IMR-90 (cell line): ENCODE results near the gene ACSL3. TPM values are rescaled to one million over a fixed set of nuclear protein-coding genes. Genes with fewer than 3 reads are reported as not detected.

ENCODE experiments used
- ATAC-seq: fragments of 200-7000 bp; cut with Tn5 transposase; 2 replicates; pipeline ENCODE4 v1.9.1; 2020; ENCODE audit warnings: low read depth, mild to moderate bottlenecking, moderate library complexity
- BruUV-seq: library from RNA; stranded (reverse); fragments of 400-500 nt; replicated peaks from 2 replicates; lab custom pipeline; 2021; lab: Mats Ljungman, UMichigan
- CTCF ChIA-PET: fragments of 300-600 bp; formaldehyde crosslinking; extraction: SDS; loops from one replicate; lab custom pipeline; 2021; ENCODE audit warnings: antibody characterized with exemption; lab: Yijun Ruan, JAX
- POLR2A ChIA-PET: fragments of 300-600 bp; sonication (Branson Sonifier 250); formaldehyde crosslinking; loops from one replicate; lab custom pipeline; 2022; ENCODE audit warnings: antibody characterized with exemption; ENCODE audit not compliant: unreplicated experiment; lab: Charles Lee
- DNase-seq: peaks from one replicate; pipeline ENCODE4 v3.0.0; 2013
- H2AFZ ChIP-seq: replicated peaks from 2 replicates; pipeline ENCODE3; 2013; ENCODE audit warnings: low read length, mild to moderate bottlenecking; ENCODE audit not compliant: poor library complexity
- H2AK5ac ChIP-seq: 2 replicates; pipeline ENCODE4 v1.6.1; 2013; ENCODE audit warnings: low read depth, low read length, inconsistent platforms
- H2AK9ac ChIP-seq: replicated peaks from 2 replicates; pipeline ENCODE3; 2013; ENCODE audit warnings: mild to moderate bottlenecking, low read depth, low read length, moderate library complexity; ENCODE audit not compliant: poor library complexity
- H2BK120ac ChIP-seq: 2 replicates; pipeline ENCODE4 v1.6.1; 2013; ENCODE audit warnings: low read depth, low read length, inconsistent platforms
- H2BK15ac ChIP-seq: 3 replicates; pipeline ENCODE4 v1.6.1; 2013; ENCODE audit warnings: low read depth, low read length, inconsistent platforms
- H2BK20ac ChIP-seq: 2 replicates; pipeline ENCODE4 v1.6.1; 2013; ENCODE audit warnings: low read depth, mild to moderate bottlenecking, inconsistent platforms, low read length, moderate library complexity
- H2BK5ac ChIP-seq: 2 replicates; pipeline ENCODE4 v1.6.1; 2013; ENCODE audit warnings: mild to moderate bottlenecking, low read depth, low read length, inconsistent platforms; ENCODE audit not compliant: poor library complexity, severe bottlenecking
- H3K14ac ChIP-seq: replicated peaks from 2 replicates; pipeline ENCODE4 v1.6.1; 2013; ENCODE audit warnings: low read depth, low read length, inconsistent platforms
- H3K18ac ChIP-seq: 2 replicates; pipeline ENCODE4 v1.6.1; 2013; ENCODE audit warnings: low read depth, low read length, control low read depth
- H3K23ac ChIP-seq: 2 replicates; pipeline ENCODE4 v1.6.1; 2013; ENCODE audit warnings: low read depth, low read length, inconsistent platforms
- H3K27ac ChIP-seq: 2 replicates; pipeline ENCODE4 v1.5.1; 2013; ENCODE audit warnings: mild to moderate bottlenecking, control low read depth, low read length; ENCODE audit not compliant: insufficient read depth
- H3K27me3 ChIP-seq: 2 replicates; pipeline ENCODE4 v1.6.1; 2013; ENCODE audit warnings: low read length; ENCODE audit not compliant: control insufficient read depth, insufficient read depth
- H3K36me3 ChIP-seq: 2 replicates; pipeline ENCODE4 v1.6.1; 2013; ENCODE audit warnings: low read length, mixed read lengths; ENCODE audit not compliant: control insufficient read depth, insufficient read depth
- H3K4ac ChIP-seq: 2 replicates; pipeline ENCODE4 v1.6.1; 2013; ENCODE audit warnings: low read depth, low read length, inconsistent platforms
- H3K4me1 ChIP-seq: 2 replicates; pipeline ENCODE4 v1.6.1; 2013; ENCODE audit warnings: low read length, mixed read lengths; ENCODE audit not compliant: control insufficient read depth, insufficient read depth
- H3K4me2 ChIP-seq: 2 replicates; pipeline ENCODE4 v1.6.1; 2013; ENCODE audit warnings: low read depth, mild to moderate bottlenecking, control low read depth, low read length, moderate library complexity
- H3K4me3 ChIP-seq: 2 replicates; pipeline ENCODE4 v1.5.1; 2013; ENCODE audit warnings: low read depth, mild to moderate bottlenecking, control low read depth, low read length, moderate library complexity; ENCODE audit not compliant: insufficient read depth
- H3K56ac ChIP-seq: 2 replicates; pipeline ENCODE4 v1.6.1; 2013; ENCODE audit warnings: low read length, inconsistent platforms; ENCODE audit not compliant: insufficient read depth; ENCODE audit errors: extremely low read depth
- H3K79me1 ChIP-seq, 2 experiments: 2 replicates each; pipeline ENCODE4 v1.6.1; 2013; ENCODE audit warnings: low read length in 2 of 2, inconsistent platforms in 1 of 2, low read depth in 1 of 2
- H3K9ac ChIP-seq: 2 replicates; pipeline ENCODE4 v1.6.1; 2013; ENCODE audit warnings: low read depth, low read length, control low read depth
- H3K9me1 ChIP-seq: 2 replicates; pipeline ENCODE4 v1.6.1; 2013; ENCODE audit warnings: low read length, inconsistent platforms; ENCODE audit not compliant: insufficient read depth
- H3K9me3 ChIP-seq: 2 replicates; pipeline ENCODE4 v1.6.1; 2013; ENCODE audit warnings: low read length; ENCODE audit not compliant: control insufficient read depth, insufficient read depth
- H4K20me1 ChIP-seq: 2 replicates; pipeline ENCODE4 v1.6.1; 2013; ENCODE audit warnings: low read length, inconsistent platforms; ENCODE audit not compliant: insufficient read depth
- H4K5ac ChIP-seq: 2 replicates; pipeline ENCODE4 v1.6.1; 2013; ENCODE audit warnings: mild to moderate bottlenecking, low read depth, low read length, control low read depth
- H4K8ac ChIP-seq, 2 experiments: 2 replicates each; pipeline ENCODE4 v1.6.1; 2013; ENCODE audit warnings: low read depth in 2 of 2, low read length in 2 of 2, control low read depth in 1 of 2, inconsistent platforms in 1 of 2
- H4K91ac ChIP-seq: 2 replicates; pipeline ENCODE4 v1.6.1; 2013; ENCODE audit warnings: low read depth, low read length, inconsistent platforms; ENCODE audit not compliant: insufficient read depth
- CEBPB ChIP-seq: IDR thresholded peaks from 2 replicates; pipeline ENCODE4 v1.6.1; 2012; ENCODE audit warnings: low read depth, low read length, improper control_type of control experiment
- USF2 ChIP-seq: fragments of 150-350 bp; IDR thresholded peaks from 2 replicates; pipeline ENCODE4 v1.6.1; 2017; ENCODE audit warnings: mild to moderate bottlenecking, antibody characterized with exemption, low read length, low read depth
- WGBS, 2 experiments: methylation state at CpG; one replicate each; pipeline versions ENCODE4 v1.1.5 to v1.1.7; 2013; ENCODE audit warnings: missing lambda C conversion rate in 2 of 2; ENCODE audit not compliant: insufficient read length in 1 of 2; ENCODE audit errors: extremely low coverage in 2 of 2; 5-methylcytosine and 5-hydroxymethylcytosine counted together
- dilution Hi-C: fragments of 300-500 bp; cut with HindIII; formaldehyde crosslinking; loops from one replicate; pipeline ENCODE4 v1.14.3; 2018; ENCODE audit warnings: low sequenced_read_pairs; ENCODE audit not compliant: unreplicated experiment
- in situ Hi-C: fragments of 300-500 bp; cut with MboI; formaldehyde crosslinking; loops from 3 replicates; pipeline ENCODE4 v1.14.3; 2019; ENCODE audit warnings: low sequenced_read_pairs, inconsistent platforms, mixed read lengths
- intact Hi-C: fragments of 100-400 bp; cut with micrococcal nuclease; formaldehyde crosslinking; loops from 2 replicates; pipeline ENCODE4 v1.10.0; 2022
- polyA plus RNA-seq, 3 experiments: library from polyadenylated mRNA; depleted of rRNA; stranded (reverse); fragments of >200 nt; gene quantifications; 2 replicates each; pipeline ENCODE4 v1.2.3, GENCODE V29; 2012; ENCODE audit warnings: low replicate concordance in 1 of 3
- total RNA-seq: library from RNA; depleted of rRNA; stranded (reverse); fragments of >200 nt; gene quantifications from 2 replicates; pipeline ENCODE4 v1.2.3, GENCODE V29; 2012

Gene ACSL3
- total and polyA plus RNA-seq, 2 of the 4 experiments (the other 2 are of a cell fraction) = 31.0 to 84.2 TPM

- H3K18ac ChIP-seq = no peak overlapping the region
- no peak overlapping the region for H3K23ac ChIP-seq
- POLR2A ChIA-PET = no interaction called here
- no peaks in the 10 kb centered on the region for H4K20me1 ChIP-seq
- BruUV-seq = no TSS peak
- H3K4me3 ChIP-seq = no peak overlapping the region
- no peak overlapping the region for H2BK120ac ChIP-seq
- peaks cover 6% of the 10 kb centered on the region for H3K4me1 ChIP-seq
- no peak overlapping the region for H2BK15ac ChIP-seq
- H3K27ac ChIP-seq = no peak overlapping the region
- no peaks in the 10 kb centered on the region for H3K79me1 ChIP-seq
- CTCF ChIA-PET = interaction anchor here (1.0 kb wide), 1 partner anchor 10 kb away, joined by 3 read pairs; no protein-coding TSS in a partner anchor
- no peak overlapping the region for H2AK9ac ChIP-seq
- H3K14ac ChIP-seq = no peak overlapping the region
- intact Hi-C loops = no loop called here
- H3K9me3 ChIP-seq = no peaks in the 10 kb centered on the region
- peak; percentile 40; the same call in 1 of the 2 replicates for ATAC-seq
- WGBS, 2 experiments = 0% methylated on average over 1 of the region's 3 CpGs; no CpG with 5 or more reads in 1 of the 2 experiments
- TF ChIP-seq CEBPB (peak; percentile 89), USF2 (no peak)
- DNase-seq = peak; percentile 80
- no peaks in the 10 kb centered on the region for H3K36me3 ChIP-seq
- H4K8ac ChIP-seq = no peak overlapping the region
- dilution Hi-C loops = no loop called here
- no peak overlapping the region for H4K5ac ChIP-seq
- no peak overlapping the region for H3K56ac ChIP-seq
- no peak overlapping the region for H2BK5ac ChIP-seq
- H2AFZ ChIP-seq = no peak overlapping the region
- no peak overlapping the region for H3K9ac ChIP-seq
- no peak overlapping the region for H4K91ac ChIP-seq
- no peak overlapping the region for H3K4me2 ChIP-seq
- no peak overlapping the region for H2BK20ac ChIP-seq
- in situ Hi-C loops = no loop called here
- no peaks in the 10 kb centered on the region for H3K27me3 ChIP-seq
- H3K9me1 ChIP-seq = no peaks in the 10 kb centered on the region
- H2AK5ac ChIP-seq = no peak overlapping the region
- no peak overlapping the region for H3K4ac ChIP-seq
These were observed 108.7 kb downstream of the ACSL3 start for GRCh38 chr2:222969491-222969890.
